ENCODE measurements around the gene GIPC3.

- no peak for TF ChIP-seq POLR2A (IDR thresholded peaks at IDR 0.05; ENCODE audit: extremely low read depth, insufficient read length)
- no peak for TF ChIP-seq CTCF (IDR thresholded peaks at IDR 0.05; ENCODE audit: low read depth, low read length)
- TF ChIP-seq MAX (IDR thresholded peaks at IDR 0.05; ENCODE audit: low read depth, low read length), result no peak
Observed at GRCh38 chr19:3556978-3557460, 28.3 kb upstream of the GIPC3 start.
